SH-SY5Y (cell line): ENCODE measurements around the gene TATDN2.

Source experiments
- GATA2 ChIP-seq: IDR thresholded peaks from 2 replicates; pipeline ENCODE4 v1.6.1; 2011; ENCODE audit warnings: mild to moderate bottlenecking, low read depth, low read length
- GATA3 ChIP-seq: IDR thresholded peaks from 2 replicates; pipeline ENCODE4 v1.6.1; 2011; ENCODE audit warnings: low read depth, mild to moderate bottlenecking, low read length, moderate library complexity

Gene TATDN2

DNA sequence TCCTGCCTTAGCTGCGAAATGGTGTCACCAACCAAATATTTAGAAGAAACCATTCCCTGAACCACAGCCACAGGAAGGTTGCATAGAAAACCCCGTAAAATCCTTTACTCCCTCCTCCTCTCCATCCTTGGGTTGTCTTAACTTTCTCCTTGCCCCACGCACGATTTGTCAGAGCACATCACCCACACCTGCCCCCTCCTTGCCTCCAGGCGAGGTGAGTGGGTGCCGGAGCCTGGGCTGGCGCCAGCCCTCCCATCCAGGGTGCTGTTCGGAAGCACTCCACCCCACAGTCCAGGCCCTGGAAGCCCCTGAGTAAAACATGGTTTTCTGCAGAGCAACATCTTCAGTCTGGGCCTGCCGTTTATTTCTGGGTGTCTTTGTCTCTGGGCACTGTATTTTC lies 40.8 kb downstream of the TATDN2 start:
- no peak for TF ChIP-seq GATA3
- TF ChIP-seq GATA2 = no peak

DNA sequence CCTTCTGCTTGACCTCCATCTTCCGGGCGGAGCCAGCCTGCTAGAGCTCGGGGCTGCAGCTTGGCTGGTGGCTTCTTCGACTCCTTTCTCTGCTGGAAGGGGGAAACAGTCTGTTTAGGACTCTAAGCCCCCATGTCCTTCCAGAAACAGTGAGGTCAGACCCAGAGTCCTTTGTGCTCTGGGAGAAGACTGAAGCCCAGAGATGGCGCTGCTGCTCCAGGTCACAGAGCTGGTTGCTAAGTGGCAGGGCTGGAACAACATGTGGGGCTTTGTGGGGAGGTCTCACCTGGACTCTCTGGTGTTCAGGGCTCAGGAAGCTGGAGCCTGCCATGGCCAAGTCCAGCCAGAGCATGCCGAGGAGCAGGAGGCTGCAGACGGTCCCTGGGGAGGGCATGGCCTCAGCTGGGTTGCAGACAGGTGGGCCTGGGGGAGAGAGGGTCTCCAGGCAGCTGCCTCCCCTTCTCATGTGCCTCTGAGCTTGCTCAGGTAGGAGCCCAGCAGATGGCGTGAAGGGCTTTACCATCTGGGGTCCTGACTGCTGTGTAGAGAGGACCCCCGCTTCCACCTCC lies 41.6 kb downstream of the TATDN2 start:
- TF ChIP-seq GATA2 = no peak
- no peak for TF ChIP-seq GATA3

DNA sequence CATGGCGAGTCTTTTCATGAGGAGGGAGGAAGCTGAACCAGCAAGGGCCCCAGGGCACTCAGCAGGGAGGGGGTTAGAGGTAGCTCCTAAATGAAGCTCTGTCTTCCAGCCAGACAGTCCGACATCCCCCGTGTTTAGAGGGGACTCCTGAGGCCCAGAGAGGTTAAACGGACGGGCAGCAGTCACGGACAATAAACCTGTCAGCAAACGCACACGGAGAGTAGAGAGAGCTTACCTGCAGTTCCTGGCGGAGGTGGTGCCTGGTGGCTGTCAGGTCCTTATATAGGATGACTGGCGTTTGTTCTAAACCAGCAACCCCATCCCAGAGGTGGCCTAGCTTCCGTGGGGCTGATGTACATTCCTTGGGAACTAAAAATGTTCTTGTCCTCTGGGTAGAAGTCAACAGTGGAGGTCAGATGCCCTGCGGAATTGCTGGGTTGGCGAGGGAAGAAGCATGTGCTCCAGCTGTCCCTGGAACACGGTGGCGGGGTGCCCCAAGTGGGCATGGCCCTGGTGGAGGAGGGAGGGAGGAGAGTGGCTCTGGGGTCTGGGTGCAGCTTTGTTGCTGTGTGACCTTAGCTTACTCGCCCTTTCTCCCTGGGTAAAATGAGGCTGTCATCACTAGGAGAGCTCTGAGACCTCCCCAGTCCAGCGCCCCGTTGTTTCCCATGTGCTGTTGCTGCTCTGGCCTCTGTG lies 42.4 kb downstream of the TATDN2 start:
- TF ChIP-seq GATA3 (no peak), GATA2 (no peak)

DNA sequence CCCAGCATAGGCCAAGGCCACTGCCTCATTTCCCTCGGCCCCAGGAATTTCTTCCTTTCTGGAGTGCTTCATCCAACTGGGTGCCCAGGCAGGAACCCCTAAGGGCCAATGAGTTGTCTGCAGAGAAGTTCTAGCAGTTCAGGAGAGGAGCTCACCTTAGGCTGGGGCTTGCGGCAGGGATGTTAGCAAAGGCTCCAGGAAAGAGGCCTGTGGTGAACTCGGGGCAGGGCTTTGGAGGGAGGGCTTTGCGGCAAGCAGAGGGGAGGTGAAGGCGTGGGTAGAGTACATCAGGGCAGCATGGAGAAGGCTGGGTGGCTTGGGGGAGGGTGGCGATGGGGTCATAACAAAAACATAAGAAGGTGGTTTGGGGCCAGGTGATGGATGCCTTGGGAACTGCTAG lies 43.4 kb downstream of the TATDN2 start:
- no peak for TF ChIP-seq GATA2
- TF ChIP-seq GATA3 = no peak

DNA sequence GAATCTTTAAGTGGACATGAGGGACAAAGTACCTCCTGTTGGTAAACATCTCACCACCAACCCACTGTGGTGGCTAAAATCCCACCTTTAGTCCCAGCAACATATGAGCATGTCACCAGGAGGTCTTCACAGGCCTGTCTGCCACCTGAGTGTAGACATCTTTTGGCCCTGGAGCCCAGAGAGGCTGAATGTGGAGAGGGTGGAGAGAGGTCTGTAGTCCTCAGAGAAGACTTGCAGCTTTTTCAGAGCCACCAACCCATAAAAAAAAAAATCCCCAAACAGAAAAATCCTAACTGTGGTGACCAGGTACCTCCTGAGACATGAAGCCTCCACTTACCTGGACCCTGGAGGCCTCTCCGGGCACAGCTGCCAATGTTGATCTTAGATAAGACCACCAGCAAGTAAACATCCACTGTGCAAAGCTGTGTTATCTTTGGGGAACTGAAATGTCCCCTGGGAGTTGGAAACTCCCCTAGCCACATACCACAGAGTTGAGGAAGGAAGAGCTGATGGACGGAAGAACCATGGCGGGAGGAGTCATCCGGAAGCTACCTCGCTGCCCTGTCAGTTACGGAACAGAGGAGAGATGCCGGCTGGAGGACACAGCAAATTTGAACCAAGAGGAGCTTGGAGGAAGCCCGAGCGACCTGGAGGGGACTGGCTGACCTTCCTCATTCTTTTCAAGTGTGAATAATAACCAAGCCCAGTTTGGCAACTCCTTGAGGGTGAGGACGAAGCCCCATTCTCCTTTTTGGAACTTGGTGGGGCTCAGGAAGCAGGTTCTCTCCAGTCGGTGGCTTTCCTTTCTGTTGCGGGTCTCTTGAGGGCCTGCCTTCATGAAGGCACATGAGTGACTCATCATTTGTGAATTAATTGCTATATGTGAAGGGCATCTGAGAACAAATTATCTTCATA lies 44.5 kb downstream of the TATDN2 start, which contains the start of gene GHRL:
Gene GHRL, minus strand, starts transcription at position 443 of the 915 bp plus-strand sequence. CDS start 2,767 bp downstream, outside the sequence.
- no peak for TF ChIP-seq GATA2

DNA sequence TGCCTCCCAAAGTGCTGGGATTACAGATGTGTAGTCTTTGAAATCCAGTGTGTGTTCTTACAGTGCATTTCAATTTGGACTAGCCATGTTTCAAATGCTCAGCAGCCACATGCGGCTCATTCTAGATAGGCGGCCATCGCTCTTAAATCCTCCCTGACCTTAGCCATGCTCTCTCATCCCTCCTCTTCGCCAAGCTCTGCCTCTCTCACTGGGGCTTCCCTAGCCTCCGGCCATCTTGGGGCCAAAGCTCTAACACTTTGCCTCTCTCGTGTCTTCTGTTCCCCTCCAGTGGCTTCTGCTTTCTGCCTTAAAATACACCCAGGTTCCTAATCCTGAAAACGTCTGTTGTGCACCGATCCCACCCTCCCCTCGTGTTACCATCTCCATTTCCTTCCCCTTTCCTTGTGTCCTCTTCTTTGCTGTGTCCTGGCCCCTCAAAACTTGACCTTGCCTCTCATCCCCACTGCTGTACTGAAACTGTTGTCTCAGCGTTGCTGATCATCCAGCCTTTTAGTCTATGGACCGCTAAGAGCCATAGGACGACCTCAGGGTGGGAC lies 45.8 kb downstream of the TATDN2 start:
- no peak for TF ChIP-seq GATA3
- TF ChIP-seq GATA2 = no peak

DNA sequence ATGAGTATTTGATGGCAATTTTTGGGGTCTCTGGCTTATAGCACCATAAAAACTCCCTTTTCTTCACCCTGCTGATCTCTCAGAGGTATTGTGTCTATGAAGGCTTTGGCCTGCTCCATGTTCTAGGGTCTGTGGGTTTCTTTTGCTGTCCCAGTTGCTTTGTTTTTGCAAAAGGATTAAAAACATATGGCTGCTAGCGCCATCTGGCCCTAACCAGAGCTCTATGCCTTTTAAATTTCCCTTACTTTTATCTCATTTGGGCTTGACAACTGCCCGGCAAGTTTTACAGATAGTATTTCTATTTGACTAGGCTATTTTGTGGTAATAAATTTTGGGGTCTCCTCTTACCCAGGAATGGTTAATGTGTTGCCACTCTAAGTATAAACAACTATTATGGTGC lies 50.9 kb downstream of the TATDN2 start:
- no peak for TF ChIP-seq GATA2
- no peak for TF ChIP-seq GATA3

DNA sequence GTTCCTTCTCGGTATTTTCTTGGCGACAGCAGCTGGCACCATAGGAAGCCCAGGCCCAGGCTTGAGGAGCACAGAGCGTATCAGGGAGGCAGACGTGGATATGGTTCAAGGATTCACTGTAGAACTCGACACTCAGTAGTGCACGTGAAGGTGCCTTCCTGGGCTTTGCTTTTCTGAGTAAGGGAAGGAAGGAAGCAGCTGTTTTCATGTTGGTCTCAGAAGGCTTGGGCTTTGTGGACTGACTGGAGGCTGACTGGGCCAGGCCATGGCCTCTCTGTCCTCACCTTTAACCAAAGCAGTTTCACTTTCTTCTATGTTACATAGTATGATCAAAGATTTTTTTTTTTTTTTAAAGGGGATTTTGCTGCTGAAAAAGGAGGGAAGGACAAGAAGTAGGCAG lies 51.4 kb downstream of the TATDN2 start:
- no peak for TF ChIP-seq GATA3
- no peak for TF ChIP-seq GATA2

DNA sequence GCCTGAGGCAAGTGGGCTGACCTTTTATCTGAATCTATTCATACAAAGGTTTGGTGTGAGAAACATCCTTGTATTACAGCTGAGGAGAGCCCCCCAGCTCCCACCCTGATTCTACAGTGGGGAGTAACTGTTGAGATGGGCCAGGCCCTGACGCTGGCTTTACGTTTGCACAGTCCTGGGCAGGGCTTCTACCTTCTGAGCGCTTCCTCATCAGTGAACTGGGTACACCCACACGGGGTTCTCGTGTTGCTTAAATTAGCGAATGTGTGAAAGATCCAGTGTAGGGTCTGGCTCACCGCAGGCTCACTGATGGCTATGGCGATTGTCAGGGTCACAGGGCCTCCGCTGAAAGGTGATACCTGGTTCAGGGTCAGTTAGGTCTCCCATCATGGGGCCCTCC lies 51.8 kb downstream of the TATDN2 start:
- TF ChIP-seq GATA2 (no peak), GATA3 (no peak)

DNA sequence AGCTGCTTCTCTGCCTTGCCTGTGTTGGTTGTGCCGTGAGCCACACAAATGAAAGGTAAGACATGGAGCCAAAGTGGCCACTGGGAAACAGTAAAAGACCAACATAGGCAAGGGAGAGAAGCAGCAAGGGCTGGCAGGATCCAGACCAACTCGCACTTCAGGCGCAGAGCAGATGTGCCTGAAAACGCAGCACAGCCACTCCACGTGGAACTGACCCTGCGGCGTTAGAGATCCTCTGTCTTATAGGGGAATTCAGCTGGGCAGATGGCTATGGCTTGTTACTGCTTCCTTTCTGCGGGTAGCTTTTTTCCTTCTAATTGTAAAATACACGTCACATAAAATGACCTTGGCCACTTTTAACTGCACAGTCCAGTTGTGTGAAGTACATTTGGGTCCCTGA lies 54.8 kb downstream of the TATDN2 start:
- TF ChIP-seq GATA2 (no peak), GATA3 (no peak)

DNA sequence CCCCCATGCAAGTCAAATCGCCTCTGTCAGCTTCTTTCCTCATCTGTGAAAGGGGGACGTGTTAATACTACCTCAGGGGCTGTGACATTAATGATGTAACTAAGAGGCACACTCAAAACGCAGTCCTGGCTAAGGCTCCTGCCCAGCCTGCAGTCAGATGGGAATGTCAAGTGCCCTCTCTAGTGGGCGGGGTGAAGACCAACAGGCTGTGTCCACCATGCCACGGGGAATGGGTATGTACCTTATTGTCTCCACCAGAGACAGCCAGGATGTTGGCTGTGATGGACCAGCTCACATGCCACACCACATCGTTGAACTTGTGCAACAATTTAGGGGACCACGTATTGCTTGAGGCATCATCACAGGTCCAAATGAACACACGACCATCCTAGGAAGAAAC lies 55.5 kb downstream of the TATDN2 start:
- TF ChIP-seq GATA3 (no peak), GATA2 (no peak)

DNA sequence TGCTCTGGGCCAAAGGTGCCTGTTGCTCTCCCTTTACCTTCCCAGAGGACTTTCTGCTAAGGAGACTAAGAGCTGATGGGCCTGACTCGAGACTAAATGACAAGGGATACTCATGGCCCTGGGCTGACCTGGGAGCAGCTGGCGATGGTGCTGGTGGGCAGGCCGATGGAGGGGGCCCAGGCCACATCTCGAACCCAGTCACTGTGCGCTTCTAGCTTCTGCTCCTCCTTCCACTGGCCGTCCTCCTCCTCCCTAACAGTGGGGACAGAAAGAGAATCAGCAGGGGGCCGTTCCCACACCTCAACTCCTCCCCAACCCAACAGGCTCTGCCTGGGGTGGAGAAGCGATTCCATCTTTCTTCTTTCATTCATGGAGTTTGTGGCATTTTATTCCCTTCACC lies 56.6 kb downstream of the TATDN2 start:
- no peak for TF ChIP-seq GATA2
- no peak for TF ChIP-seq GATA3

DNA sequence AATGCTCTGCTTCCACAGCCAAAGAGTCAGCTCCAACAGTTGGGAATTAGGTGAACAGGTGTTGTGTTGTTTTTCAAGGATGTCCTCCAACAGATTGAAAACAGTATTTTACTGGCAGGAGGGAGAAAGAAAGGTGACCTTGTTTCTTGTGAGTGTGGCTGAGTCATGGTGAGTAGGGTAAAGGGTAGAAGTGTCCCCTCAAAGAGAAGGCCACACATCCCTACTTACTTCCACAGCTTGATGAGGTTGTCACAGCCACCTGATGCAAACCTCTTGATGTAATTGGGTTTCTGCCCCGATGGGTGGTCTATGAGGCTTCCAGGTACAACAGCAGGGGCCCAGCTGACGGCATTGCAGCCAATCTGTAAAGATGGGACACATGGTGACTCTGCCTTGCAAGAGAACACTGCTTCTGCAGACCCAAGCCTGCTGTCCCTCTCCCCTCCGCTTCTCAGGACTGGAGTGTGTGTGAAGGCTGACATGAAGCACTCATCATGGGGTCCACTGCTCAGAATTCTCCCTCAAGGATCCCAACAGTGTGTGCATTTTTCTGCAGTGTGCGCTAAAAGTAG lies 57.2 kb downstream of the TATDN2 start:
- TF ChIP-seq GATA3 = no peak
- TF ChIP-seq GATA2 = no peak

DNA sequence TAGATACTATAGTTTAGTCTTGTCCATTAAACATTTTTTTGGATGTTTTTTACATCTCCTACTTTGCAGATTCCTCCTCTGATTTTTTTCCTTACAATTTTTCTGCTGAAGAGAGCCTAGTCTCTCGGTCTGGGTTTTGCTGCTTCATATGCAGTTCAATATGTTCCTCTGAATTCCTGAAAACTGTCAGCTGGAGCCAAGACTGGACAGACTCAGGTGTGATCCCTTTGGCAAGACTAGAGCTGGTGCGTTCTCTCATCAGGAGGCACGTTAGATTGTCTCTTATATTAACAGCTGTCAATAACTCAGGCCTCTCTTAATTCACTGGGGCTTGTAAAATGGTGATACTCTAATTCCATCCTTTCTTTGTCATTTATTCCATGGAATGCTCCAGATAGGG lies 57.9 kb downstream of the TATDN2 start:
- TF ChIP-seq GATA3 (no peak), GATA2 (no peak)
